Caki2 (cell line): ENCODE data around the gene FIBIN. TPM values are rescaled to one million over a fixed set of nuclear protein-coding genes. Genes with fewer than 3 reads are reported as not detected.

Source experiments
- DNase-seq: peaks from one replicate; pipeline ENCODE4 v3.0.0-alpha.2; 2015; ENCODE audit warnings: low read depth
- in situ Hi-C: cut with HindIII; loops from 2 replicates; pipeline ENCODE4 v1.10.0; 2016; ENCODE audit warnings: low sequenced_read_pairs, low pct_unique_long_range_greater_than_20kb, mixed read lengths
- total RNA-seq: library from RNA; depleted of rRNA; stranded (reverse); fragments of >200 nt; shearing (Covaris generic); gene quantifications from 2 replicates; pipeline ENCODE4 v1.2.3, GENCODE V29; 2014; ENCODE audit warnings: low replicate concordance

The FIBIN gene
- total RNA-seq, 1 experiment from 2014 or later, result not detected

- no peak for DNase-seq
- in situ Hi-C loops, result no loop called here
Observed at GRCh38 chr11:27011560-27012233, 17.8 kb downstream of the FIBIN start.

GRCh38 chr11:27012234-27012921 lies 18.5 kb downstream of the FIBIN start:
- DNase-seq, result no peak
- in situ Hi-C loops, result no loop called here

- in situ Hi-C loops, result no loop called here
- DNase-seq, result no peak
Observed at GRCh38 chr11:27013781-27014361, 20.0 kb downstream of the FIBIN start.

- in situ Hi-C loops, result no loop called here
- DNase-seq, result no peak
Observed at GRCh38 chr11:27018902-27019529, 25.1 kb downstream of the FIBIN start.

- in situ Hi-C loops, result no loop called here
- no peak for DNase-seq
Observed at GRCh38 chr11:27020751-27021150, 26.8 kb downstream of the FIBIN start.

- in situ Hi-C loops, result no loop called here
Observed at GRCh38 chr11:27022659-27023251, 28.8 kb downstream of the FIBIN start.

GRCh38 chr11:27024865-27025264 lies 31.0 kb downstream of the FIBIN start:
- in situ Hi-C loops, result no loop called here
- DNase-seq, result no peak

More at GRCh38 chr11:27022659-27023251, 28.8 kb downstream of the FIBIN start:
- no peak for DNase-seq

GRCh38 chr11:27025312-27025955 lies 31.5 kb downstream of the FIBIN start:
- no peak for DNase-seq
- in situ Hi-C loops, result no loop called here

- DNase-seq, result no peak
- in situ Hi-C loops, result no loop called here
Observed at GRCh38 chr11:27025957-27026733, 32.2 kb downstream of the FIBIN start.

- DNase-seq, result no peak
- in situ Hi-C loops, result no loop called here
Observed at GRCh38 chr11:27028561-27028965, 34.7 kb downstream of the FIBIN start.

- in situ Hi-C loops, result no loop called here
Observed at GRCh38 chr11:27029966-27030365, 36.1 kb downstream of the FIBIN start.

GRCh38 chr11:27031754-27032153 lies 37.8 kb downstream of the FIBIN start:
- no peak for DNase-seq
- in situ Hi-C loops, result no loop called here

More at GRCh38 chr11:27029966-27030365, 36.1 kb downstream of the FIBIN start:
- DNase-seq, result no peak

GRCh38 chr11:27039873-27040272 lies 46.0 kb downstream of the FIBIN start:
- no peak for DNase-seq
- in situ Hi-C loops, result no loop called here

GRCh38 chr11:27040302-27041115 lies 46.6 kb downstream of the FIBIN start, which contains the start of gene BBOX1:
BBOX1 (plus strand) TSS chr11:27040815; CDS start chr11:27055431, 14,616 bp downstream.
- DNase-seq, result no peak
- in situ Hi-C loops, result no loop called here

- in situ Hi-C loops, result no loop called here
- no peak for DNase-seq
Observed at GRCh38 chr11:27041141-27041899, 47.4 kb downstream of the FIBIN start.
